Measurements from ENCODE around the gene DOCK8.
"Not testable (repeated sequence)": the region's sequence is repeated elsewhere in the genome, so short reads cannot be mapped to it uniquely, and the experiment has no call there.

The DOCK8 gene

GRCh38 chr9:372128-372527 lies 157.5 kb downstream of the DOCK8 start:
- no peak for DNase-seq

GRCh38 chr9:373759-374206 lies 159.1 kb downstream of the DOCK8 start:
- DNase-seq, result no peak

DNA sequence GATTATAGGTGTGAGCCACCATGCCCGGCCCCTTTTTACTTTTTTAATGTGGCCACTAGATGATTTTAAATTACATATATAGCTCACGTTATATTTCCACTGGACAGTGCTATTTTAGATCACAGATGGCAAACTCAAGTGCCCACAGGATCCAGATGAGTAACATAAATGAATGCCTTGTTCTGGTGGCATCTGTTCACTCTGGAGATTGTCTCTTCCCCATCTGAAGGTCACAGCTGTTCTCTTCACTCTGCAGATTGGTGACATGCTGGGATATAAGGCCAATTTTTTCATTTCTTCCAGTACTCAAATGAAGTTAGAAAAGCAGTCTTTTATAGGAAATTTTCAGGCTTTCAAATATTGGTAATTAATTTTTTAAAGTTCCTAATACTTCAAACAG lies 160.1 kb downstream of the DOCK8 start:
- no peak for DNase-seq

- no peak for DNase-seq
These were observed 161.4 kb downstream of the DOCK8 start for GRCh38 chr9:376115-376514.

GRCh38 chr9:378263-378662 lies 163.6 kb downstream of the DOCK8 start:
- no peak for DNase-seq

- DNase-seq, result no peak
These were observed 167.7 kb downstream of the DOCK8 start for GRCh38 chr9:382383-382782.

DNA sequence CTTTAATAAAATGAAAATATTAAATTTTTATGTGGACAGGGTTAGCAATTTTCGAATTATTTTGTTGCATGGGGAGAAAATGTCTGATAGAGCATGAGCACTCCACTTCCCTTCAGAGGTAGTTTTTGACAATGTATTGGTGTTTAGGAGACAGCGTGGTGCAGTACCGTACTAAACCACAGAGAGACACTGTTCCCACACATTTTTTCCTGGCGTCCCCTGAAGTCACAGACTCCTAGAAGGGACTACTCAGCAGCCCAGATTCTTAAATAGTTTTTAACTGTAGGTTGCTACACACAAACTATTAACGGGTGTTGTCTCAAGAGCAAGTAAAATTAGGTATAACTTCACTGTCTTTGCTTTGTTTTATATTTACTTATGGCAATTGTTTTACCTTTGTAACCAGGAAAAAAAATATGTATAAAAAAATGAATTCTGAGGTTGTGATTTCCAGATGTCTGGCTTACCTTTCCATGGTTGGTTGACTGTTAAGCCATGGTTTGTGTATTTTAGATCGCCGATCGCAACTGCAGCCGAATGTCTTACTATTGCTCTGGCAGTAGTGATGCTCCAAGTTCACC lies 171.2 kb downstream of the DOCK8 start:
- peak; percentile 54 to 68 for DNase-seq

- DNase-seq, result no peak
These were observed 174.5 kb downstream of the DOCK8 start for GRCh38 chr9:389159-389558.

DNA sequence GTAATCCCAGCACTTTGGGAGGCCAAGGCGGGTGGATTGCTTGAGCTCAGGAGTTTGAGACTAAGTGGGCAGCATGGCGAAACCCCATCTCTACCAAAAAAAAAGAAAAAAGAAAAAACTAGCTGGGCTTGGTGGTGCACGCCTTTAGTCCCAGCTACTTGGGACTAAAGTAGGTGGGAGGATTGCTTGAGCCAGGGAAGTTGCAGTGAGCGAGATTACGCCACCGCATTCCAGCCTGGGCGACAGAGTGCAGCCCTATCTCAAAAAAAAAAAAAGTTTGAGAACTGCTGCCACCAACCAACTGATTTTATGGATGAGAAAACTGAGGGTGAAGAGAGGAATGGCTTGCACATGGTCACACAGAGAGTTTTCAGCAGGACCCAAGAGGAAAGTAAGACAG lies 175.1 kb downstream of the DOCK8 start:
- no peak for DNase-seq

GRCh38 chr9:392077-392804 lies 177.6 kb downstream of the DOCK8 start:
- DNase-seq, result no peak

- DNase-seq, result no peak
These were observed 179.8 kb downstream of the DOCK8 start for GRCh38 chr9:394347-395052.

DNA sequence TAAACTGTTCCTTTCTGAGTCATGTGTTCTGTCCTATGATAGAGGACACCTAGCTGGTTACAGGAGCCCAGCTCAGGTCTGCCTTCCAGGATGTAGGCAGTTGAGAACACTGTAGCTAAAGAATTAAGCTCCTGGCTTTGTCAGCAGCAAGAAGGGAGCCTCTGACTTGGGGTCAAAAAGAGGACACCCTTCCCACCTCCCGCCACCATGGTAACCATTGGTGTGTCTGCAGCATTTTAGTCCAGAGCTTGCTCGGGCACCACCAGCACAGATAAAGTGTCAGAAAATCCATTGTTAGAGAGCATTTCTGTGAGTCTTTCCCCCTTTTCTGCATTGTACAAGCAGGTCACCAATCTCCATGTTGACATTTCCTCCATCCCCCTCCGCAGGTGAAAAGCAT lies 181.7 kb downstream of the DOCK8 start:
- no peak for DNase-seq

DNA sequence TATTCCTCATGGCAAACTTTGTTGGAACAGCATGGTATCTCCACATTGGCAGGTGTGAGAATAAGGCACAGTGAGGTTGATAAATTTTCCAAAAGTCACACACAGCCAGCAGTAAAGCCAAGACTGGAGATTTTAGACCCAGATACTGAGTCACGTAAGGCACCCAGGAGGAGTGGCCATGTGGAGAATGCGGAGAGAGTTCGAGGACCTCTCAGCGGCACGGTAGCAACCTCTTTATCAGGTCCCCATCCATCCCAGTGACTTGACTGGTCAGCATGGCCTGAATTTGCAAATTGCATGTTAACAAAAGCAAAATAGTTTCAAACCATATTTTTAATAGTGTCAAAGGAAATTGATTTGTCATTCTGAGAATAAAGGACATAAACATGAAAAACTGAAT lies 183.4 kb downstream of the DOCK8 start:
- no peak for DNase-seq

DNA sequence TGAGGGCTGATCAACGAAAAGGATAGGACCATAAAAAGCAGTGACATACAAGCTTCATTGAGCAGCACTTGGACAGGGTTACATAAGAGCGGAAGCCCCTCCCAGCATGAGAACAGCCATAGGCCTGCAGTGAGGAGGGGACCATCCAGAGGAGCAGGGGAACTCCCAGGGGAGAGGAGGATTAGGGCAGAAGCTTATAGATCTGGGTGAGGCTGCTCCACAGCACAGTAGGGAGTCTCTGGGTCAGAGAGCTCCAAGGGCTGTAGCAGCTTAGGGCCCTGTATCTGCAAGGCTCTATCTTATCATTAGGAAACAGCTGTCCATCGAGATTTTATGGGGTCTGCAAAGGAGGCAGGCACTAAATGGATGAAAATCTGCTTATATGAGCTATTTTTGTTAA lies 186.6 kb downstream of the DOCK8 start:
- DNase-seq, result no peak

DNA sequence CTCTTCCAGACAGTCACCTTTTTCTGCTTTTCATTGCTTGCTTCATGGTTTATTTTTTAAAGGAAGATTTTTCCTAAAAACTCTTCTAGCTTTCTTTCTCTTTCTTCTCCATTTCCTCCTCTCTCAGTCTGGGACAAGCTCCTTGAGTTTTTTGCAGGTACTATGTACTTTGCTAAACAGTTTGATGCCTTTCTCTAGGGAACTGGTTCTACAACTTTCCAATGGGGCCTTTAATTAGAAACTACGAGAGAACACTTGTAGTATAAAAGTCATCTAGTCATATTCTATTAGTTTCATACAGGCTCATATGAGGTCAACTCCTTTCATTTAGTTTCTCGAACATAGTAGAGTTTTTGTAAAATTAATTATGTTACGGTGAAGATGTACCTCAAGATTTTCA lies 189.6 kb downstream of the DOCK8 start:
- no peak for DNase-seq

DNA sequence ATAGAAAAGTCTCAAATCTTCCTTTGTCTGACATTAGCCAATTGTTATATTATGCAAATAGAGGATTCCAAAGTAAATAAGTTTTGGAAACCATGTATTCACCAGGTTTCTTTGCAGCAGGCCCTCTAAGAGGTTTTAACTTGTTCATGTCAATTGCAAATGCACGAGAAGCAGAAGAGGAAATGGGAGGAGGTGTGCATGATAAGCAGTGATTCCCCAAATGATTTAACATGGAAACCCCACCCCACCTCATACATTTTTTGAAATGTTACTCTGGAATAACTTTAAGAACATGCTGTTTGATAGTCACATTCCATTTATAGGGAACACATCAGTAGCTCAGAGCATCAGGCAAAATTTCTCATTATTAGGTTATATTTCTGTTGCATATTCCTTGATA lies 190.7 kb downstream of the DOCK8 start:
- no peak for DNase-seq

DNA sequence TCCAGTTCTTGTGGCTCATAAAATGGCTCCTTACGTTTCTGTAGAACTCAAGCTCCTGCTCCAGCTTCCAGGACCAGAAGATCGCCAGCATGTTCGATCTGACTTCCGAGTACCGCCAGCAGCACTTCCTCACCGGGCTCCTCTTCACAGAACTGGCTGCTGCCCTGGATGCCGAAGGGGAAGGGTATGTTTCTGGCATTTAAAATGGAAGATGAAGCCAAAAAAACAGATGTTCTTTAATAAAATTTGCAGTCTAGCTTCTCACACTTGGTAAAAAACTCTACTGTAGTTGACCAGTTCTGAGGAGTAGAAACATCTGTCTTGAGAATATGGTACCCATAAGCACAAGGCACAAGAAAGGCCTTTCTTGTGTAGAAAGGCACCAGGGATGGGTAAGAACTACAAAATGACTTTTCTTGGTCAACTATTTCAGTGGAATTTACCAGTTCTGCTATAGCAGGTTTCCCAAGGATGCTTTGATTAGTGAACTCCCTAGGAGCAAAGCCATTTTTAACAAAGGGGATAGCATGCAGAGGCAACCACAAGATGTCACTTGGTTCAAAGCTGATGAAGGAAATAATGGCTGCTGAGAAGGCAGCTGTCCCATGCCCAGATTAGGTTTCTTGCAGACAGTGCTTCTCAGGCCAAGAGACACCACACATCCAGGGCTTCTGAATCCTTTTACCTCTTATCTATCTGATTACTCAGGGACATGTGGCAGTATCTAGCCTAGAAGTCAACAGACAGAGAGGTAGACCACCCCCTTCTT lies 192.4 kb downstream of the DOCK8 start:
- DNase-seq, result no peak

DNA sequence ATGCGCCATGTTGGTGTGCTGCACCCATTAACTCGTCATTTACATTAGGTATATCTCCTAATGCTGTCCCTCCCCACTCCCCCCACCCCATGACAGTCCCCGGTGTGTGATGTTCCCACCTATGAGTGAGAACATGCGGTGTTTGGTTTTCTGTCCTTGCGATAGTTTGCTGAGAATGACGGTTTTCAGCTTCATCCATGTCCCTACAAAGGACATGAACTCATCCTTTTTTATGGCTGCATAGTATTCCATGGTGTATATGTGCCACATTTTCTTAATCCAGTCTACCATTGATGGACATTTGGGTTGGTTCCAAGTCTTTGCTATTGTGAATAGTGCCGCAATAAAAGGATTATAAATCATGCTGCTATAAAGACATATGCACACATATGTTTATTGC lies 195.0 kb downstream of the DOCK8 start:
- DNase-seq, result not testable (repeated sequence)

GRCh38 chr9:414595-414994 lies 199.9 kb downstream of the DOCK8 start:
- no peak for DNase-seq

DNA sequence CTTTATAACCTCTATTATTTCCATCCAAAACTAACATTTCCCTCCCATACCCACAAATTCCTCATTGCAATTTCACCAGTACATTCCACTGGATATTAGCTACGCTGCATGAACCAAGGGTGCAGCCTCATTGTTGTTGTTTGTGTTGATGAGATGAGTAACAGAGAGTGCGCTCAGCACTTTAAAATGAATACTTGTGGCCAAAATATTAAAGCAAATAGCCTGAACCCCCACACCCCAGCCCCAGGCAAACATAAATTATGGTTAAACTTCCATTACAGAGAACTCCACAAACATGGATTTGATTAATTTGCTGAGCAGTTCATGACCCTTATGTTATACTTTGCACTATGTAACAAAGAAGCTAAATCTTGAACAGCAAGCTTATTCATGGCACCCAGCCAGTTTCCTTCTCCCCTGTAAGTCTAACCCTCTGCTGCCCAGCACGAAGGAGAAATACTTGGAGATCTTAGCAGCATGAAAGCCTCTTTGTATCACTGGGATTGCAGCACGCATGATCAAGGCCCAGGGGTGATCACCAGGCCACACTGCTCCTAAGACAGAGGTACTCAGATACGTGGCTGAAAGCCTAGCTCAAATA lies 205.0 kb downstream of the DOCK8 start:
- DNase-seq, result no peak

DNA sequence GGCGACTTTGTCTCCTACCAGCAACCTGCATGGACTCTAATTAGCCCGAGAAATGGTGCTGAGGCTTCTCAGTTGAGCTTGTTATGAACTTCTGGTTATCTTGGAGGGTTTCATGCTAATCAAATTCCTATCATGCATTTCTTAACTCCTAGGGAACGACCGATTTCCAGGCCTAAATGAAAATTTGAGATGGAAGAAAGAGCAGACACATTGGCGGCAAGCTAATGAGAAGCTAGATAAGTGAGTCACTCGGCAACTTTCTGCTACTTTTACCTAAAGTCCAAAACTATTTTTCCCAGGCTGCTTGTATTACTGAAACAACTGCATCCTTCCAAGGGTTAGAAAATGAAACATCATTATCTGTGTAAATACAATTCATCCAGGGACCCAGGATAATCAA lies 207.2 kb downstream of the DOCK8 start:
- DNase-seq, result no peak

GRCh38 chr9:426264-426663 lies 211.6 kb downstream of the DOCK8 start:
- no peak for DNase-seq

DNA sequence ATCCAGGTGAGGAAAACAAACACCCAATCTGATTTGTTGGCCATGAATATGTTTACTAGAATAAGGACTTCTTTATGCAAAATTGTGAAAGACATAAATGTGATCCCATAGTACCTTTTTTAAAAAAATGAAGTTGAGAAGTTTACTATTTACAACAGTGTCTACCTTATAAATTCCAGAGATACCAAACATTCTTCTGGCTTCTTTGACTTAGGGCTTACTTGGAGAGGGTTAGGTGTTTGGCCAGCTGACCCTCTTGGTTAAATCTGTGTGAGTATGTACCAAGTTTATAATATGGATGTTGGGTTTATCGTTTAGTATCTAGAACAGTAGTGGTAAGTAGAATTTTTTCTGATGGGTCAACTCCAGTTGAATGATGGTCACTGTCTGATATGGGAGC lies 212.3 kb downstream of the DOCK8 start:
- no peak for DNase-seq

All from NCI-H1930 (cell line).